HG03139 (cell line): ENCODE measurements around the gene CRYGN.

ENCODE experiments used
- ATAC-seq: cut with Tn5 transposase; IDR thresholded peaks from one replicate; pipeline ENCODE4 v1.9.1; 2021; ENCODE audit not compliant: unreplicated experiment

Gene CRYGN

GRCh38 chr7:151393031-151393977 is 46.6 kb downstream of the CRYGN start:
- no peak for ATAC-seq

DNA sequence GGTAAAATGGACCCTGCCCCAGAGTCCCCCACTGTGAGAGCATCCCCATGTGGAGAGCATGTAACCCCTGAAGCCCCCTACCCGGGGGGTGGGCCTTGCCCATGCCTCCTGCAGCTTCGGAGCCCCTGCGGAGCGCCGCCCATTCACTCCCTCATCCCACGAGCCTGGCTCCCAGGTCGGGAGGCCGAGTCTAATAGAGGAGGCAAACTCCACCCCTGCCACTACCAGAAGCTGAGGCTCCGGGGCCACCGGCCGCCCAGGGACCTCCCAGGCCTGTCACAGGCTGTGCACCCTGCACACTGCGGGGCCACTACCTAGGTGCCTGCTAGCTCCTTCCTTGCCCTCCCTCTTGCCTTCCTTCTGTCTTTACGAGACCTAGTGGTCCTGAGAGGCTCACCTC is 47.5 kb downstream of the CRYGN start:
- no peak for ATAC-seq

GRCh38 chr7:151392002-151392401 is 47.9 kb downstream of the CRYGN start:
- no peak for ATAC-seq

- ATAC-seq, result no peak
Measured at GRCh38 chr7:151391358-151391730, 48.6 kb downstream of the CRYGN start.

GRCh38 chr7:151390598-151391357 is 49.2 kb downstream of the CRYGN start:
- ATAC-seq, result no peak

DNA sequence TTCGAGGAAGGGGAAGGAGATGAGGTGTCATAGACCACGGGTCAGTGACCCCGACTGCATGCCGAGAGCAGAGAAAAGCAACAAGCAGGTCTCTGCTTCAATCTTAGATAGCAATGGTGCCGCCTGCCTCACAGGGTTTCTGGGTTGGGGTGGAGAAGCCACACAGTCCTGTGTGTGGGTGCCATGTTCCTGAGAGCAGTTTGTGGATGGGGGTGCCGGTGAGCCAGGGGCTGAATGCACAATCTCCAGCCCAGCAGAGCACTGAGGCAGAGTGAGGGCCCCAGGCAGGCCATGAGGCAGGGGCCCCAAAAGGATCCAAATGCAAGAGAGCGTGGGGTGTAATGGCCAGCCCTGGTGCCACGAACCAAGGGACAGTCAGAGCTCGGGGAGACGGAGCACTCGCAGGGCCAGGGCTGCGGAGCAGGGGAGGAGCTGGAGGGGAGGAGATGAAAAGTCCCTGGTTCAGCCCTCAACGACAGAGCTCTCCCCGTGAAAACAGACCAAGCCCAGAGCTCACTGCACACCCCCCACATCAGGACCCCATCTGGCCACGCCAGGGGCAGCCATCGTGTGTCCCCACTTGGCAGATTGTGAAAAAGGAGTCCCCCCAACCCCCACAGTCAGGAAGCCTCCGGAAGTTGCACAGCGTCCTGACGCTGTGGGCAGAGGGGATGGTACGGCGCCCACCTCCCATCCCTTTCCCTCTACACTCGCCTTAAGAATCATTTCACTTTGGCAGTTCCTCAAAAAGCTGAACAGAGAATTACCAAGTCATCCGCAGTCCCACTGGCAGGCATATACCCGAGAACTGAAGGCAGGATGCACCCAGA is 50.0 kb downstream of the CRYGN start:
- ATAC-seq, result no peak

- ATAC-seq, result no peak
Measured at GRCh38 chr7:151389096-151389767, 50.7 kb downstream of the CRYGN start.

- ATAC-seq, result no peak
Measured at GRCh38 chr7:151388430-151388829, 51.5 kb downstream of the CRYGN start.

GRCh38 chr7:151388007-151388297 is 52.0 kb downstream of the CRYGN start:
- ATAC-seq, result no peak

GRCh38 chr7:151387161-151388006 is 52.6 kb downstream of the CRYGN start:
- no peak for ATAC-seq

DNA sequence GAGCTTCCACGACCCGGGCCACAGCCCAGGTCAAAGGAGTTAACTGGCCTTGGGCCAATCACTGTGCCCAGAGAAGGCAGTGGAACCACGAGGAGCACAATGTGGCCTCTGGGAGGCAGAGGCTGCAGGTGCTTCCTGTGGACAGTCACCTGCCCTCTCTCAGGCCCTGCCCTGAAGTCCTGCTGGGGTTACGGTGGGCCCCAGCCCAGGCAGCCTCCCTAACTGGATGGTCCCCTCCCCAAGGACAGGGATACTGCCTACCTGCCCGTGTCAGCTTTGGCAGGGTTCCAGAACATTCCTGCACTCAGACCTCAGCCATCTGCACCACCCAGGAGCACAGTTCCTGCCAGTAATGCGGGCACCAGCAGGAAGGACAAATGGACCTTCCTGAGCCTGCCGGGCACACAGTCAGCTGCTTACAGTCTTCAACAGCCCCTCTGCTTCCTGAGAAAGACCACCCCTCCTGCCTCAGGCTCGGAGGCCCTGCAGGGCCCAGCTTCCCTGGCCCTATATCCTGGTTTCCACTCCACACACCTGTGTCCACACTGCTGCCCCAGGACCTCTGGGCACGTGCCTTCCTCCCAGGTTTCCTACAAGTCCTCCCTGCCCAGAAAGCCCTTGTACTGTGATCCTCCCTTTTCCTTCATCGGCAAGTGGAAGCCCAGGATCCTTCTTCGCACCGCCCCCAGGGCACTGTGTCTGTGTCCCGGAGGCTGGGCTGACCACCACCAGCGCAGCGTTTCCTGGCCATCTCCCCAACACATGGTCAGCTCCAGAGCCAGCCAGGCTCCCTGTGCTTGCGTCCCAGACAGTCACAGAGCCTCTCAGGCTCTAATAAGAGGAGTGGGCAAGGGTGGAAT is 53.4 kb downstream of the CRYGN start:
- ATAC-seq, result no peak

GRCh38 chr7:151385626-151386300 is 54.2 kb downstream of the CRYGN start:
- ATAC-seq, result no peak

- ATAC-seq, result no peak
Measured at GRCh38 chr7:151384776-151385625, 54.9 kb downstream of the CRYGN start.

DNA sequence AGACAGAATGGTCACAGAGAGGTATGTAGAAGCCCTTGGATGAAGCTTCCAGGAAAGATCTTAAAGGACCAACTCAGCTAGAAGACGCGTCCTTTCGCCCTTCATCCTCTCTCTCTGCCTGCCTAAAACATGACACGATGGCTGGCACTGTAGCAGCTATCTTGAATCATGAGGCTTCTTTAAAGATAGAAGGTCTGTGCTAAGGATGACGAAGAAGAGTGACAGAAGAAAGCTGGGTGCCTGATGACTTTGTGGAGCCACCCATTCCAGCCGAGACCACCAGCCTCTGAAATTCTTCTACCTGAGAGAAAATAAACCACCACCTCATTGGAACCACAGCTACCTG is 55.6 kb downstream of the CRYGN start:
- ATAC-seq, result no peak

GRCh38 chr7:151383638-151384351 is 56.1 kb downstream of the CRYGN start:
- no peak for ATAC-seq

- ATAC-seq, result no peak
Measured at GRCh38 chr7:151382079-151382885, 57.7 kb downstream of the CRYGN start.
